Neural progenitor cell (in vitro differentiated cells): ENCODE data around the gene ADGRG1. TPM values are rescaled to one million over a fixed set of nuclear protein-coding genes. Genes with fewer than 3 reads are reported as not detected.

ENCODE experiments used
- DNase-seq: peaks from one replicate; pipeline ENCODE4 v3.0.0-alpha.2; 2016; ENCODE audit warnings: low spot score
- H2AFZ ChIP-seq: fragments of 200-600 bp; sonication (generic); replicated peaks from 2 replicates; pipeline ENCODE4 v1.6.1; 2016; ENCODE audit warnings: antibody characterized with exemption
- H3F3A ChIP-seq: fragments of 200-600 bp; sonication (generic); 2 replicates; pipeline ENCODE4 v1.6.1; 2016; ENCODE audit warnings: antibody characterized with exemption, low read depth
- H3K27ac ChIP-seq: fragments of 200-600 bp; sonication (generic); 2 replicates; pipeline ENCODE4 v1.5.1; 2016; ENCODE audit warnings: mild to moderate bottlenecking
- H3K27me3 ChIP-seq: fragments of 200-600 bp; sonication (generic); 2 replicates; pipeline ENCODE4 v1.6.1; 2016; ENCODE audit warnings: mild to moderate bottlenecking, moderate library complexity
- H3K36me3 ChIP-seq: fragments of 200-600 bp; sonication (generic); 2 replicates; pipeline ENCODE4 v1.5.1; 2016
- H3K4me1 ChIP-seq: fragments of 200-600 bp; sonication (generic); 2 replicates; pipeline ENCODE4 v1.6.1; 2016; ENCODE audit warnings: mixed run types
- H3K4me2 ChIP-seq: fragments of 200-600 bp; sonication (generic); 2 replicates; pipeline ENCODE4 v1.6.1; 2016
- H3K4me3 ChIP-seq: fragments of 200-600 bp; sonication (generic); 2 replicates; pipeline ENCODE4 v1.5.1; 2016
- H3K79me2 ChIP-seq: fragments of 200-600 bp; sonication (generic); 2 replicates; pipeline ENCODE4 v1.6.1; 2016; ENCODE audit warnings: low read depth
- H3K9ac ChIP-seq: fragments of 200-600 bp; sonication (generic); 2 replicates; pipeline ENCODE4 v1.6.1; 2016
- H3K9me3 ChIP-seq: fragments of 200-600 bp; sonication (generic); 2 replicates; pipeline ENCODE4 v1.5.1; 2016; ENCODE audit warnings: low read depth
- H4K20me1 ChIP-seq: fragments of 200-600 bp; sonication (generic); 2 replicates; pipeline ENCODE4 v1.6.1; 2016; ENCODE audit warnings: low read depth
- H3K27ac Mint-ChIP-seq: 3 replicates; pipeline ENCODE4 v1.8.0; 2021; ENCODE audit warnings: mixed read lengths
- H3K27me3 Mint-ChIP-seq: 2 replicates; pipeline ENCODE4 v1.8.0; 2022; ENCODE audit warnings: low read depth, mild to moderate bottlenecking, inconsistent platforms, moderate library complexity, mixed read lengths; ENCODE audit not compliant: insufficient read depth
- H3K36me3 Mint-ChIP-seq: 3 replicates; pipeline ENCODE4 v1.8.0; 2021; ENCODE audit warnings: mixed read lengths
- H3K4me1 Mint-ChIP-seq: 3 replicates; pipeline ENCODE4 v1.8.0; 2021; ENCODE audit warnings: mixed read lengths
- H3K4me3 Mint-ChIP-seq: 3 replicates; pipeline ENCODE4 v1.8.0; 2021; ENCODE audit warnings: mild to moderate bottlenecking, moderate library complexity, mixed read lengths
- H3K9me3 Mint-ChIP-seq: 3 replicates; pipeline ENCODE4 v1.8.0; 2020; ENCODE audit warnings: mixed read lengths
- CTCF ChIP-seq: fragments of 200-600 bp; sonication (generic); IDR thresholded peaks from 2 replicates; pipeline ENCODE4 v1.5.1; 2017; ENCODE audit warnings: antibody characterized with exemption, mild to moderate bottlenecking
- EZH2 ChIP-seq: fragments of 200-600 bp; sonication (generic); IDR thresholded peaks from 2 replicates; pipeline ENCODE4 v1.6.1; 2017; ENCODE audit warnings: antibody characterized with exemption, mild to moderate bottlenecking, moderate library complexity
- EZH2phosphoT487 ChIP-seq: fragments of 200-600 bp; sonication (generic); IDR thresholded peaks from 2 replicates; pipeline ENCODE4 v1.6.1; 2017; ENCODE audit warnings: antibody characterized with exemption
- total RNA-seq: library from RNA; depleted of rRNA; stranded (reverse); fragments of >200 nt; gene quantifications from 2 replicates; pipeline ENCODE4 v1.2.3, GENCODE V29; 2015; ENCODE audit warnings: low replicate concordance

Gene ADGRG1
- total RNA-seq, 1 donor from 2014 or later: 8.0 TPM

DNA sequence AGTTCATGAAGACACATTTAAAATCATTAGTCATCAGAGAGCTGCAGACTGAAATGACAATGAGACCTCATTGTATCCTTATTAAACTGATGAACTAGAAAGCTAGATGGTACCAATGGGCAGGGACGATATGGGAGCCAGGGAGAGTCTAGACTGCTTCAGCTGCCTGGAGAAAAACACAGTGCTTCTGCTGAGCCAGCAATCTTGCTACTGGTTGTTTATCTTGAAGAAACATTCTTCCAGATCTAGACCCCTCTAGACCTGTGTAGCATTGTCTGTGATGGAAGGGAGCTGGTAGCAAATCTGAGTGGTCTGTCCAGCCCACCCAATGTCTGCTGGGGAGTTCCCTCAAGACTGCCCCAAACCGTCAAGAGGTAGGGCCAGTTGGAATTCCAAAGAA, 64.2 kb downstream of the ADGRG1 start:
- H3K9me3 Mint-ChIP-seq: no peaks in the 10 kb centered on the region
- H3K9ac ChIP-seq: no peak overlapping the region
- H3K36me3 ChIP-seq: no peaks in the 10 kb centered on the region
- no peaks in the 10 kb centered on the region for H3K36me3 Mint-ChIP-seq
- no peak overlapping the region for H3K4me3 Mint-ChIP-seq
- H2AFZ ChIP-seq: no peak overlapping the region
- no peak overlapping the region for H3K4me2 ChIP-seq
- H3K27ac Mint-ChIP-seq: no peak overlapping the region
- no peaks in the 10 kb centered on the region for H3K27me3 ChIP-seq
- TF ChIP-seq CTCF: no peak
- TF ChIP-seq EZH2phosphoT487: no peak
- TF ChIP-seq EZH2: no peak
- peaks cover 25% of the 10 kb centered on the region for H3K4me1 Mint-ChIP-seq
- no peaks in the 10 kb centered on the region for H3K9me3 ChIP-seq
- DNase-seq: no peak
- no peaks in the 10 kb centered on the region for H4K20me1 ChIP-seq
- H3K79me2 ChIP-seq: no peaks in the 10 kb centered on the region
- peaks cover 2% of the 10 kb centered on the region for H3K4me1 ChIP-seq
- H3K27ac ChIP-seq: no peak overlapping the region
- peaks cover 6% of the 10 kb centered on the region for H3K27me3 Mint-ChIP-seq
- no peaks in the 10 kb centered on the region for H3F3A ChIP-seq
- no peak overlapping the region for H3K4me3 ChIP-seq

GRCh38 chr16:57693550-57693949, 65.1 kb downstream of the ADGRG1 start:
- Histone ChIP-seq H3F3A (no peaks in the 10 kb centered on the region), H3K4me3 (no peak overlapping the region), H3K27me3 (no peaks in the 10 kb centered on the region), H3K79me2 (no peaks in the 10 kb centered on the region), H3K27ac (no peak overlapping the region), H4K20me1 (no peaks in the 10 kb centered on the region), H3K9ac (no peak overlapping the region), H3K4me2 (no peak overlapping the region), H3K9me3 (no peaks in the 10 kb centered on the region), H3K4me1 (peaks cover 2% of the 10 kb centered on the region), H3K36me3 (no peaks in the 10 kb centered on the region), H2AFZ (no peak overlapping the region)
- Mint-ChIP-seq H3K36me3 (no peaks in the 10 kb centered on the region), H3K27ac (no peak overlapping the region), H3K4me1 (peaks cover 25% of the 10 kb centered on the region), H3K27me3 (peaks cover 9% of the 10 kb centered on the region), H3K4me3 (no peak overlapping the region), H3K9me3 (no peaks in the 10 kb centered on the region)
- DNase-seq: no peak
- TF ChIP-seq CTCF: no peak
- no peak for TF ChIP-seq EZH2
- no peak for TF ChIP-seq EZH2phosphoT487

GRCh38 chr16:57694231-57694724, 65.8 kb downstream of the ADGRG1 start:
- Histone ChIP-seq H3K4me1 (peaks cover 2% of the 10 kb centered on the region), H3K27ac (no peak overlapping the region), H3K27me3 (no peaks in the 10 kb centered on the region), H3K4me3 (peak overlapping the region; percentile 35), H2AFZ (no peak overlapping the region), H3K79me2 (no peaks in the 10 kb centered on the region), H3K9me3 (no peaks in the 10 kb centered on the region), H3K36me3 (no peaks in the 10 kb centered on the region), H4K20me1 (no peaks in the 10 kb centered on the region), H3F3A (no peaks in the 10 kb centered on the region), H3K4me2 (peak overlapping the region; percentile 80), H3K9ac (no peak overlapping the region)
- Mint-ChIP-seq H3K4me1 (peaks cover 20% of the 10 kb centered on the region), H3K27ac (no peak overlapping the region), H3K36me3 (no peaks in the 10 kb centered on the region), H3K9me3 (no peaks in the 10 kb centered on the region), H3K27me3 (peaks cover 7% of the 10 kb centered on the region), H3K4me3 (peak overlapping the region; percentile 85)
- DNase-seq: no peak
- TF ChIP-seq CTCF (no peak), EZH2phosphoT487 (no peak), EZH2 (no peak)
